Measurements from ENCODE around the gene MACROD2. TPM values are rescaled to one million over a fixed set of nuclear protein-coding genes. Genes with fewer than 3 reads are reported as not detected.

Gene MACROD2
- polyA plus RNA-seq, 1 donor (not counting 4 experiments of a cell fraction or from before 2014, with no cell fraction given), result 0.71 TPM

GRCh38 chr20:15642109-15642508, 1646.8 kb downstream of the MACROD2 start:
- Histone ChIP-seq H4K20me1 (ENCODE audit: control insufficient read depth, extremely low read depth, insufficient read depth, low read length) (no peaks in the 10 kb centered on the region), H2AFZ (ENCODE audit: control insufficient read depth, low read length) (no peak overlapping the region), H3K27ac (ENCODE audit: control insufficient read depth, insufficient read depth, low read length) (no peak overlapping the region), H3K27me3 (ENCODE audit: control insufficient read depth, extremely low read depth, insufficient read depth, low read length) (no peaks in the 10 kb centered on the region), H3K9me3 (ENCODE audit: control insufficient read depth, low read depth, low read length) (no peaks in the 10 kb centered on the region), H3K36me3 (ENCODE audit: control insufficient read depth in 2 of 2, extremely low read depth in 1 of 2, insufficient read depth in 2 of 2, low read length in 2 of 2) (no peaks in the 10 kb centered on the region), H3K4me3 (ENCODE audit: control insufficient read depth in 2 of 3, extremely low read depth in 1 of 3, insufficient read depth in 2 of 3, low read depth in 1 of 3, low read length in 3 of 3) (no peak overlapping the region), H3K4me1 (ENCODE audit: control insufficient read depth, extremely low read depth, insufficient read depth, low read length) (no peaks in the 10 kb centered on the region), H3K4me2 (ENCODE audit: control insufficient read depth, extremely low read depth, insufficient read depth, low read depth, low read length) (no peak overlapping the region), H3K9ac (ENCODE audit: control insufficient read depth, extremely low read depth, insufficient read depth, low read length) (no peak overlapping the region), H3K79me2 (ENCODE audit: control insufficient read depth, insufficient read depth, low read length) (no peaks in the 10 kb centered on the region), H3K9me1 (ENCODE audit: control insufficient read depth, extremely low read depth, insufficient read depth, low read length) (no peaks in the 10 kb centered on the region)
- TF ChIP-seq EZH2 (IDR thresholded peaks at IDR 0.05; ENCODE audit: low read length), result no peak
- TF ChIP-seq CTCF (optimal IDR thresholded peaks at IDR 0.05 in 1 of 3, IDR thresholded peaks at IDR 0.05 in 1 of 3, conservative IDR thresholded peaks at IDR 0.05 in 1 of 3; ENCODE audit: extremely low read depth in 1 of 3, insufficient read depth in 2 of 3, low read length in 3 of 3), result no peak
- dilution Hi-C loops (cut with MboI; ENCODE audit: extremely low pct_ligation_motif_present, low sequenced_read_pairs), result no loop called here
- DNase-seq (ENCODE audit: low read depth, low spot score) (no peak), FAIRE-seq (no peak)

GRCh38 chr20:15642676-15643075, 1647.4 kb downstream of the MACROD2 start:
- no peak overlapping the region for H3K9ac ChIP-seq (ENCODE audit: control insufficient read depth, extremely low read depth, insufficient read depth, low read length)
- H4K20me1 ChIP-seq (ENCODE audit: control insufficient read depth, extremely low read depth, insufficient read depth, low read length), result no peaks in the 10 kb centered on the region
- no peaks in the 10 kb centered on the region for H3K4me1 ChIP-seq (ENCODE audit: control insufficient read depth, extremely low read depth, insufficient read depth, low read length)
- H3K4me2 ChIP-seq (ENCODE audit: control insufficient read depth, extremely low read depth, insufficient read depth, low read depth, low read length), result no peak overlapping the region
- dilution Hi-C loops (cut with MboI; ENCODE audit: extremely low pct_ligation_motif_present, low sequenced_read_pairs), result no loop called here
- H3K9me1 ChIP-seq (ENCODE audit: control insufficient read depth, extremely low read depth, insufficient read depth, low read length), result no peaks in the 10 kb centered on the region
- no peak overlapping the region for H3K4me3 ChIP-seq (ENCODE audit: control insufficient read depth in 2 of 3, extremely low read depth in 1 of 3, insufficient read depth in 2 of 3, low read depth in 1 of 3, low read length in 3 of 3)
- no peak overlapping the region for H3K27ac ChIP-seq (ENCODE audit: control insufficient read depth, insufficient read depth, low read length)
- H2AFZ ChIP-seq (ENCODE audit: control insufficient read depth, low read length), result no peak overlapping the region
- no peaks in the 10 kb centered on the region for H3K9me3 ChIP-seq (ENCODE audit: control insufficient read depth, low read depth, low read length)
- TF ChIP-seq CTCF (optimal IDR thresholded peaks at IDR 0.05 in 1 of 3, IDR thresholded peaks at IDR 0.05 in 1 of 3, conservative IDR thresholded peaks at IDR 0.05 in 1 of 3; ENCODE audit: extremely low read depth in 1 of 3, insufficient read depth in 2 of 3, low read length in 3 of 3) (no peak), EZH2 (IDR thresholded peaks at IDR 0.05; ENCODE audit: low read length) (no peak)
- no peaks in the 10 kb centered on the region for H3K79me2 ChIP-seq (ENCODE audit: control insufficient read depth, insufficient read depth, low read length)
- no peaks in the 10 kb centered on the region for H3K36me3 ChIP-seq (ENCODE audit: control insufficient read depth in 2 of 2, extremely low read depth in 1 of 2, insufficient read depth in 2 of 2, low read length in 2 of 2)
- FAIRE-seq (no peak), DNase-seq (ENCODE audit: low read depth, low spot score) (no peak)
- H3K27me3 ChIP-seq (ENCODE audit: control insufficient read depth, extremely low read depth, insufficient read depth, low read length), result no peaks in the 10 kb centered on the region
